Measurements from ENCODE around the gene CYP3A4.

CYP3A4 gene

DNA sequence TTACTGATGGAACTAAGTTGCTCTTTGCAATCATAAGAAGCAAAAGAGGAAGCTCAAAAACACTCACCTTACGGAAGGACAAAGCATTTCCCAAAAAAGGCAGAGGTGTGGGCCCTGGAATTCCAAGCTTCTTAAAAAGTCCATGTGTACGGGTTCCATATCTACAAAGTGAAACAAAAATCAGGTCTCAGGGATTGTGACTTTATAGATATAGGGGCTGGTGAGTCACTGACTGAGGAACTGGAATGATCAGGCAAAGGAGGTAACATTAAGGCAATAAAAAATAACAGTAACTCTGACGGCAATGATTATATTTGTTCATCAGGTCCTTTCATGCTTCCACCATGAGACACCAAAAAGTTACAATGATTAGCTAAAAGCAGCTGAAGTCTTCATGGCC is 53.0 kb downstream of the CYP3A4 start:
- Histone ChIP-seq H2AFZ (ENCODE audit: low read length) (no peak overlapping the region), H3K9ac (ENCODE audit: low read length) (no peak overlapping the region), H3F3A (ENCODE audit: insufficient read depth, low read length) (no peaks in the 10 kb centered on the region), H3K4me3 (ENCODE audit: low read length) (no peak overlapping the region), H3K36me3 (replicated peaks; ENCODE audit: insufficient read depth, low read length) (no peaks in the 10 kb centered on the region), H3K4me2 (ENCODE audit: low read depth, low read length) (no peak overlapping the region), H3K9me3 (replicated peaks; ENCODE audit: insufficient read depth, low read length) (no peaks in the 10 kb centered on the region), H3K79me2 (ENCODE audit: low read length) (no peaks in the 10 kb centered on the region), H3K27me3 (replicated peaks; ENCODE audit: insufficient read depth, low read length) (no peaks in the 10 kb centered on the region), H3K27ac (ENCODE audit: low read length) (no peak overlapping the region), H3K9me2 (replicated peaks; ENCODE audit: insufficient read depth, low read length) (no peaks in the 10 kb centered on the region), H4K20me1 (ENCODE audit: insufficient read depth, low read length) (no peaks in the 10 kb centered on the region), H3K4me1 (ENCODE audit: low read length) (no peaks in the 10 kb centered on the region)
- no peak for DNase-seq
- TF ChIP-seq, protein P1, sequence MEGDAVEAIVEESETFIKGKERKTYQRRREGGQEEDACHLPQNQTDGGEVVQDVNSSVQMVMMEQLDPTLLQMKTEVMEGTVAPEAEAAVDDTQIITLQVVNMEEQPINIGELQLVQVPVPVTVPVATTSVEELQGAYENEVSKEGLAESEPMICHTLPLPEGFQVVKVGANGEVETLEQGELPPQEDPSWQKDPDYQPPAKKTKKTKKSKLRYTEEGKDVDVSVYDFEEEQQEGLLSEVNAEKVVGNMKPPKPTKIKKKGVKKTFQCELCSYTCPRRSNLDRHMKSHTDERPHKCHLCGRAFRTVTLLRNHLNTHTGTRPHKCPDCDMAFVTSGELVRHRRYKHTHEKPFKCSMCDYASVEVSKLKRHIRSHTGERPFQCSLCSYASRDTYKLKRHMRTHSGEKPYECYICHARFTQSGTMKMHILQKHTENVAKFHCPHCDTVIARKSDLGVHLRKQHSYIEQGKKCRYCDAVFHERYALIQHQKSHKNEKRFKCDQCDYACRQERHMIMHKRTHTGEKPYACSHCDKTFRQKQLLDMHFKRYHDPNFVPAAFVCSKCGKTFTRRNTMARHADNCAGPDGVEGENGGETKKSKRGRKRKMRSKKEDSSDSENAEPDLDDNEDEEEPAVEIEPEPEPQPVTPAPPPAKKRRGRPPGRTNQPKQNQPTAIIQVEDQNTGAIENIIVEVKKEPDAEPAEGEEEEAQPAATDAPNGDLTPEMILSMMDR (IDR thresholded peaks at IDR 0.05; ENCODE audit: low read length): no peak
- TF ChIP-seq EZH2 (optimal IDR thresholded peaks at IDR 0.05; ENCODE audit: low read depth, low read length) (no peak), EZH2phosphoT487 (IDR thresholded peaks at IDR 0.05; ENCODE audit: low read length) (no peak)

DNA sequence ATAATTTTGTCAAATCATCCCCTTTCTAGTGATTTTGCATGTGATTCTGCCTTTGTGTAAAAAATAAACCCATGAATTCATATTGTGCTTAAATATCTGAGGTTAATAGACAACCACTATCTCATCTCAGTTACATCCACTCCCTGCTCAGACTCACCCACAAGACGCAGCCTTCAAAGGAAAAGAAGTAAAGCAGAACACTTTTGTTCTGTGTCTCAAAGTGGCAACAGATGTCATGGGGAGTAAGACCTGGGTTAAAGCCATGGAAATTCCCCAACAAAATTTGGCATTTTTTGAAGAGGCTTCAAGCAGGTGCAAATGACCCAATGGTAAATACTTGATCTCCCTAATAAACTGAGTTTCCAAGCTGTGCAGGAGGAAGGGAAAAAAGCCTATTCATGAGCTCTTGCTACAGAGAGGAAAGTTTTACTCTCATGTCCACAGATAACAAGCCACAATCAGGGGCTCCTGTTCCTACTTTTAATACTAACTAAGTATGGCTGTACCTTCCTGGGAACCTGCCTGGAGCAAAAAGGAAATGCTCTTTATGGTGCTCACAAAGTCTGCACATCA is 53.7 kb downstream of the CYP3A4 start:
- H3K27ac ChIP-seq (ENCODE audit: low read length): no peak overlapping the region
- H2AFZ ChIP-seq (ENCODE audit: low read length): no peak overlapping the region
- H3K27me3 ChIP-seq (replicated peaks; ENCODE audit: insufficient read depth, low read length): no peaks in the 10 kb centered on the region
- no peak overlapping the region for H3K4me3 ChIP-seq (ENCODE audit: low read length)
- no peaks in the 10 kb centered on the region for H3F3A ChIP-seq (ENCODE audit: insufficient read depth, low read length)
- no peak overlapping the region for H3K9ac ChIP-seq (ENCODE audit: low read length)
- no peaks in the 10 kb centered on the region for H3K36me3 ChIP-seq (replicated peaks; ENCODE audit: insufficient read depth, low read length)
- no peaks in the 10 kb centered on the region for H3K4me1 ChIP-seq (ENCODE audit: low read length)
- no peak overlapping the region for H3K4me2 ChIP-seq (ENCODE audit: low read depth, low read length)
- TF ChIP-seq, protein P1 (IDR thresholded peaks at IDR 0.05; ENCODE audit: low read length): no peak
- TF ChIP-seq EZH2phosphoT487 (IDR thresholded peaks at IDR 0.05; ENCODE audit: low read length) (no peak), EZH2 (optimal IDR thresholded peaks at IDR 0.05; ENCODE audit: low read depth, low read length) (no peak)
- H4K20me1 ChIP-seq (ENCODE audit: insufficient read depth, low read length): no peaks in the 10 kb centered on the region
- no peaks in the 10 kb centered on the region for H3K79me2 ChIP-seq (ENCODE audit: low read length)
- H3K9me2 ChIP-seq (replicated peaks; ENCODE audit: insufficient read depth, low read length): no peaks in the 10 kb centered on the region
- H3K9me3 ChIP-seq (replicated peaks; ENCODE audit: insufficient read depth, low read length): no peaks in the 10 kb centered on the region
- no peak for DNase-seq

DNA sequence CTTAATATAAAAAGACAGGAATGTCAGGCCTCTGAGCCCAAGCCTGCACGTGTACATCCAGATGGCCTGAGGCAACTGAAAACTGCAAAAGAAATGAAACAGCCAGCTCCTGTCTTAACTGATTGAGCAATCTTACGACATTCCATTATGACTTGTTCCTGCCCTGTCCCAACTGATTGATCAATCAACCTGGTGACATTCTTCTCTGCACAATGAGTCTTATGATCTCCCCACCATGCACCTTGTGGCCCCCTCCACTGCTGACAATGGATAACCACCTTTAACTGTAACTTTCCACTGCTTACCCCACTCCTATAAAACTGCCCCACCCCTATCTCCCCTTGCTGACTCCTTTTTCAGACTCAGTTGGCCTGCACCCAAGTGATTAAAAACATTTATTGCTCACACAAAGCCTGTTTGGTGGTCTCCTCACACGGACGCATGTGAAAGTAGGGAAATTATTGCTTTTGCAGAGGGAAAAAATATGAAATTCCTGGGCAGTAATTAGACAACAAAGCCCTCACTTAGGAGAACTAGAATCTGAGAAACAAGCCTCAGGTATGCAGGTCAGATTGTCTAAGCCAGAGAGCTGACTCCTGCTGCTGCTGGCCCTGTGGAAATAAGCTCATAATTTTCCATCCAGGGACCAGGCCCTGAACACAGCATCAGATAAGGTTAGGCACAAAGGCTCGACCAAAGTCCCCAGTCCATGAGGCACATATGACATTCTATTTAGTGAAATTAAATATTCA is 54.3 kb downstream of the CYP3A4 start:
- Histone ChIP-seq H3K79me2 (ENCODE audit: low read length) (no peaks in the 10 kb centered on the region), H3K9me2 (replicated peaks; ENCODE audit: insufficient read depth, low read length) (no peaks in the 10 kb centered on the region), H3F3A (ENCODE audit: insufficient read depth, low read length) (no peaks in the 10 kb centered on the region), H3K4me1 (ENCODE audit: low read length) (no peaks in the 10 kb centered on the region), H3K27me3 (replicated peaks; ENCODE audit: insufficient read depth, low read length) (no peaks in the 10 kb centered on the region), H3K4me2 (ENCODE audit: low read depth, low read length) (no peak overlapping the region), H4K20me1 (ENCODE audit: insufficient read depth, low read length) (no peaks in the 10 kb centered on the region), H3K9ac (ENCODE audit: low read length) (no peak overlapping the region), H3K36me3 (replicated peaks; ENCODE audit: insufficient read depth, low read length) (no peaks in the 10 kb centered on the region), H3K9me3 (replicated peaks; ENCODE audit: insufficient read depth, low read length) (no peaks in the 10 kb centered on the region), H2AFZ (ENCODE audit: low read length) (no peak overlapping the region), H3K27ac (ENCODE audit: low read length) (no peak overlapping the region), H3K4me3 (ENCODE audit: low read length) (no peak overlapping the region)
- TF ChIP-seq EZH2 (optimal IDR thresholded peaks at IDR 0.05; ENCODE audit: low read depth, low read length) (no peak), EZH2phosphoT487 (IDR thresholded peaks at IDR 0.05; ENCODE audit: low read length) (no peak)
- TF ChIP-seq, protein P1 (IDR thresholded peaks at IDR 0.05; ENCODE audit: low read length): no peak
- DNase-seq: no peak
